ENCODE data around the gene COMTD1. TPM values are rescaled to one million over a fixed set of nuclear protein-coding genes. Genes with fewer than 3 reads are reported as not detected.
A peak's percentile ranks its signal among the peaks of the same experiment; 100 is the strongest.
"Not testable (repeated sequence)": the region's sequence is repeated elsewhere in the genome, so short reads cannot be mapped to it uniquely, and the experiment has no call there.

The COMTD1 gene
- total RNA-seq, 2 donors from 2014 or later, result 81.7 to 82.4 TPM

GRCh38 chr10:75205908-75206307 is 29.8 kb downstream of the COMTD1 start:
- intact Hi-C loops (cut with DNase I, micrococcal nuclease), result no loop called here
- ATAC-seq (no peak), DNase-seq (peak in 1 of 2 donors; percentile 1)

GRCh38 chr10:75203724-75204123 is 32.0 kb downstream of the COMTD1 start:
- peak in 1 of 2 donors; percentile 25 for DNase-seq
- intact Hi-C loops (cut with DNase I, micrococcal nuclease), result no loop called here
- no peak for ATAC-seq

DNA sequence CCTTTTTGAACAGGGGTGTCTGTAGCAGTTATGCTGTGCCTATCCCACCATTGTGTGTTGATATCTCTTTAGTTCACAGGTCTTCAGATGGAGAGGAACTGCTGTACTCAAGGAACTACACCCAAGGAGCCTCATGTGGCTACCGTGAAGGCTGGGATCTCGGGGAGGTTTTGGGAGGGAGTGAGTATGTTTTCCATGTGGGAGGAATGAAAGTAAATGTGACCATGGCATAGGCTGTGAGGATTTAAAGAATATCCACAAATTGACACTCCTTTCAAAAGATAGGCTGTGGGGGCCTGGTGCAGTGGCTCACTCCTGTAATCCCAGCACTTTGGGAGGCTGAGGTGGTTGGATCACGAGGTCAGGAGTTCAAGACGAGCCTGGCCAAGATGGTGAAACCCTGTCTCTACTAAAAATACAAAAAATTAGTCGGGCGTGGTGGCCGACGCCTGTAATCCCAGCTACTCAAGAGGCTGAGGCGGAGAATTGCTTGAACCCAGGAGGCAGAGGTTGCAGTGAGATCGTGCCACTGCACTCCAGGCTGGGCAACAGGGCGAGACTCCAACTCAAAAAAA is 32.6 kb downstream of the COMTD1 start:
- intact Hi-C loops (cut with DNase I, micrococcal nuclease), result not testable (repeated sequence)
- DNase-seq, result peak in 1 of 2 donors; percentile 13
- ATAC-seq, result peak; percentile 4

DNA sequence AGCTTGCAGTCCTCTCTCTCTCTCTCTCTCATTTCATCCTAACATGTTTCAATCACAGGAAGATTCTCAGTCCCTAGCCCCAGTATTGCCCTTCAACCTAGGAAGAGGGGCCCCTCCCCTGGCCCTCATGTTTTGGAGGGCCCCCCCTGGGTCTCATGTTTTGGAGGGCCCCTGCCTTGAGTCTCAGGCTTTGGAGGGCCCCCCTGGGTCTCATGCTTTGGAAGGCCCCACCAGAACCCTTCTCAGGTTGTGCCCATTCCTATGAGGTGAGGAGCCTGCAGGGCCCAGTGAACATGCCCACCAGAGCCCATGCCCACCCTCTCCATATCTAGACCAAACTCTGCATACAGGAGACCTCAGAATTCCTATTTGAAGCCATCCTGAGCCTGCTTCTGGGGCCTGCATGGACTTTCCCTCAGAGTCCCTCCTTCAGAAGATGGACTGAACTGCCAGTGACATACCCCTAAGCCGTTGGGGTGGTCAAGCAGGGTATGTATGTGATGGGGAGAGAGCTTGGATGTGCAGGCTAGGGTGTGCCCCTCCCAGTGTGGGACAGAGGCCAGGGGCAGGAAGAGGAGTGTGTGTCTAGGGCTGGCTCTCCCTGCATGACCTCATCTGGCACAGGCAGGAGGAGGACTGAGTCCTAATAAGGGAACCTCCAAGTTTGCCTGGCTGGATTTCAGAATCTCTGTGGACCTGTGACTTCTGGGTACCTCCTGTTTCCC is 33.3 kb downstream of the COMTD1 start:
- intact Hi-C loops (cut with DNase I, micrococcal nuclease), result no loop called here

GRCh38 chr10:75201793-75202307 is 33.9 kb downstream of the COMTD1 start:
- intact Hi-C loops (cut with DNase I, micrococcal nuclease), result no loop called here
- DNase-seq, result peak; percentile 39 to 69
- ATAC-seq, result peak; percentile 88

More for the DNA sequence above, 33.3 kb downstream of the COMTD1 start:
- peak; percentile 52 to 77 for DNase-seq
- peak; percentile 82 for ATAC-seq

- intact Hi-C loops (cut with DNase I, micrococcal nuclease); ATAC-seq: not testable (repeated sequence)
- peak in 1 of 2 donors; percentile 1 for DNase-seq
Measured at GRCh38 chr10:75199949-75200348, 35.8 kb downstream of the COMTD1 start.

GRCh38 chr10:75197906-75198305 is 37.9 kb downstream of the COMTD1 start:
- no peak for DNase-seq
- ATAC-seq, result no peak
- intact Hi-C loops (cut with DNase I, micrococcal nuclease), result no loop called here

DNA sequence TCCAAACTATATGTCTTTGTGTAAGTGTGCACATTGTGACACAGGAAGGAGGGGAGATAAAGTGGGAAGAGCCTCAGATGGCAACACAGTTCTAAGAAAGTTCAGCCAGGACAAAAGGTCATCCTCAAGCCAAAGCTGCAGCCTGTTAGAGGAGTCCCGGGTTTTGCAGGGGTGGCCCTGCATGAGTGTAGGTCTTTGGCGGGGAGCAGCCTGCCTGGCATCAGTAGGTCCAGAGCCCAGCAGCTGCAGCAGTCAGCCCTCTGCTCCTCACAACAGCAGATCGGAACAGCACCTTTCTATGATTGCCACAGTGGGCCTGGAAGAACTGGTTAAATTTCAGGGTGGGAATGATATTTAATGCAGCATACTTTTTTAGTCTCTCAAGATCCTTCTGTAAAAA is 38.7 kb downstream of the COMTD1 start:
- no peak for ATAC-seq
- DNase-seq, result no peak
- intact Hi-C loops (cut with DNase I, micrococcal nuclease), result no loop called here

DNA sequence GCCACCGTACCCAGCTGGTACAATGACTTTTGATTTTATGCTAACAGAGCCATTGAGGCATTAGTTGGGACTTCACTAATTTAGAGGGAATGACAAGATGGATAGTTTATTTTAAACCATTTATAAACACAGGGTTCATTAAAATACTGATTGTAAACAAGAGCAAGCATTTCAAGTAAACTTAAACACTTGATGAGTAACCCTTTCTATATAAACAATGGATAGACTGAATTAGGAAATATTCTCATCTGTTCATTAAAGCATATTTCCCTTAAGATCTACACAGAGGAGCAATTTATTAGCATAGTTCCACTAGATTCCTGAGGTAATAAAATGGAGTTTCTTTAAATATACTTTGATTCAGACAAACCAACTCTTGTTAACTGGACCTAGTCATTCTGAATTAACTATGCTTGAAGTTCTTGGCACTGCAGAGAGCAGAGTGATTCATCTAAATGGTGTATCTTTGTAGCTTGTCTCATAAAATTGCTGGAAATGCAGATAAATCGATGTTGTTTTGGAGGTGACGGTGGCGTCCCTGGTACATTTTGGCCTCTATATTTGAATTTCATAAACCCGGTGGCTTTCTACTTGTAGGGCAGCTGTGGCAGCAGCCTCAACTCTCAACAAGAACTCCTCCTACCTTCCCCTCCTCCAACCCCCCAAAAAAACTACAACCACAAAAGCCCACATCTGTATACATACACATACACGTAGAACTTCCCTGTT is 40.6 kb downstream of the COMTD1 start:
- intact Hi-C loops (cut with DNase I, micrococcal nuclease), result no loop called here
- DNase-seq, result no peak
- no peak for ATAC-seq

DNA sequence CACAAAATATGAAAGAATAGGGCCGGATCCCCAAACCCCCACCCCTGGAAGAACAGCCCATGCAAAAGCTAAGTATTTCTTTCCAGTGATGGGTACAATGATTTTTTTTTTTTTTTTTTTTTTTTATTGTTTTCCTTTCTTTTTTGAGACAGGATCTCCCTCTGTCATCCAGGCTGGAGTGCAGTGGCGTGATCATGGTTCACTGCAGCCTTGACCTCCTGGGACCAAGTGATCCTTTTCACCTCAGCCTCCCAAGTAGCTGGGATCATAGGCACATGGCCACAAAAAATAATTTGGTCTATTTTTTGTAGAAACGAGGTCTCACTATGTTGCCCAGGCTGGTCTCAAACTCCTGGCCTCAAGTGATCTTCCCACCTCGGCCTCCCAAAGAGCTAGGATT is 41.1 kb downstream of the COMTD1 start:
- DNase-seq; intact Hi-C loops (cut with DNase I, micrococcal nuclease); ATAC-seq: not testable (repeated sequence)

DNA sequence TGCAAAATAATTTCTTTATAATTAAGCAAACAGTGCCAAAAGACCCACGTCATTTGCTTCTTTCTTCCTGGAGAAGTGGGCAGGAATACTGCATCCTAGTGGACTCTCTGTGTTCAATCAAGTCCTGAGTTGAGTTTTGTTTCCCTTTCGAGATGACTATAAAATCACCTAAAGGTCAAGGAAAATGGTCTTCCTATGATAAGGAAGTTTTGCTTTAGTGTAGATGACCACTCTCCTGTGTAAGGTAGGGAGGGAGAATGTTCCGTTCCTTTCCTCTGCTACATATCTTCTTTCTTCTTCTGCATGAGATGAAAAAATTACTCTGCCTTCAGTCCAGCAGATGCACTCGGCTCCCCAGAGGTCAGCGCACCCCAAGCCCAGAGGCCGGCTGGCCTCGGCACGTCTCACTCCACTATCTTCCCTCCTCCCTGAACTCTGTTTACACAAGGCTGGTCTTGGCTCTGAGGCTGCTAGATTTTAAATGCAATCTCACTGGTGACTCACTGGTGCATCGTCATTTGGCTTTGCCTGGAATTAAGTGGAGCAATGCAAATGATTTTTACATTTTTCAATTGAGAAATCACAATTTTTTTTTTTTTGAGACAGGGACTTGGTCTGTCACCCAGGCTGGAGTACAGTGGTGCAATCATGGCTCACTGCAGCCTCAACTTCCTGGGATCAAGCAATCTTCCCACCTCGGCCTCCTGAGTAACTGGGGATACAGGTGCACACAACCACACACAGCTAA is 43.8 kb downstream of the COMTD1 start:
- DNase-seq (peak; percentile 39 to 61), ATAC-seq (peak; percentile 79)
- intact Hi-C loops (cut with DNase I, micrococcal nuclease), result no loop called here

DNA sequence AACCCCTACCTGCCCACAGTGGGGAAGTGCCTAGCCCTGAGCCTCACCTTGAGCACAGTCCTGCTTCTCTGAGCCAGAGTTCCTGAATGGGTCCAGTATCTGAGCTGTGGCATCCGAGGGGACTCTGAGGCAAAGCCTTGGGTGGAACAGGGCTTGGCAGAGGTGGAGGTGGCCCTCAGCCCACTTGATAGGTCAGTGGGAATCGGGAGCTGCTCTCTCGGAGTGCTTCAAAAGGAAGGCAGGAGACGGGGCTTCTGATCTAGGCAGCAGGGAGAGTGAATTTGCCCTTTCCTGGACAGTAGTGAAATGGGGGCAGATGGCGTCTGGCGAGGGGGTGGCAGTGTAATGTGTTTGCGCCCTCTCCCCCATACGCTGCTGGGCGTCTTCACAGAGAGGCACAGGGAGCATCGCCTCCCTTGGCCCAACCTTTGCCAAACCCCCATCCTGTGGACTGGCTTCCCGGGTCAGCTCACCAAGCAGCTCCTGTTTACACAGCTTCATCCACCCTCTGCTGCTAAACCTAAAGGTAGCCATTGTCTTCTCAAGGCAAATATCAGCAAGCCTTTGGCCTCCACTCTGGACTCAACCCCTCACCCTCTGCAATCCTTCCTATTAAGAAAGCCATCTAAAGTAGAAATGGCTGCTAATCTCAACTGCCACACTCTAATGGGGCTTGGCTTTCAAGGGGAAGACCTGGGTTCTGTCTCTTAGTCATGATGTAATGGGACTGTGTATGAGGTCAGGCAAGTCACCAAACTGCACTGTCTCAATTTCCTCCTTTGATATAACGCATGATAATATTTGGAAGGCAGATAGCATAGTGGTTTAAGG is 46.3 kb downstream of the COMTD1 start:
- DNase-seq, result no peak
- intact Hi-C loops (cut with DNase I, micrococcal nuclease), result loop anchor here in 1 of 2 donors (10.0 kb wide), 1 partner anchor 45 kb away; the partner anchor contains the start of gene COMTD1
- no peak for ATAC-seq

DNA sequence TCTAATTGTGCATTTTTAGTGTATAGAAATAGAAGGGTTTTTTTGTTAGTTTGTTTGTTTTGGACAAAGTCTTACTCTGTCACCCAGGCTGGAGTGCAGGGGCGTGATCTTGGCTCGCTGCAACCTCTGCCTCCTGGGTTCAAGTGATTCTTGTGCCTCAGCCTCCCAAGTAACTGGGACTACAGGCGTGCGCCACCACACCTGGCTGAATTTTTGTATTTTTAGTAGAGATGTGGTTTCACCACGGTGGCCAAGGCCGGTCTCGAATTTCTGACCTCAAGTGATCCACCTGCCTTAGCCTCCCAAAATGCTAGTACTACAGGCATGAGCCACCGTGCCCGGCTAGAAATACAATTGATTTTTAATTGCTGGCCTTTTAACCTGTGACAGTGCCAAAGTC is 47.2 kb downstream of the COMTD1 start:
- intact Hi-C loops (cut with DNase I, micrococcal nuclease), result loop anchor here in 1 of 2 donors (10.0 kb wide), 1 partner anchor 46 kb away; the partner anchor contains the start of gene COMTD1
- DNase-seq, result not testable (repeated sequence)

GRCh38 chr10:75187961-75188426 is 47.8 kb downstream of the COMTD1 start:
- intact Hi-C loops (cut with DNase I, micrococcal nuclease), result loop anchor here in 1 of 2 donors (10.0 kb wide), 1 partner anchor 47 kb away; the partner anchor contains the start of gene COMTD1
- DNase-seq (peak; percentile 53 to 66), ATAC-seq (peak; percentile 71)

More for the DNA sequence above, 47.2 kb downstream of the COMTD1 start:
- ATAC-seq, result not testable (repeated sequence)

DNA sequence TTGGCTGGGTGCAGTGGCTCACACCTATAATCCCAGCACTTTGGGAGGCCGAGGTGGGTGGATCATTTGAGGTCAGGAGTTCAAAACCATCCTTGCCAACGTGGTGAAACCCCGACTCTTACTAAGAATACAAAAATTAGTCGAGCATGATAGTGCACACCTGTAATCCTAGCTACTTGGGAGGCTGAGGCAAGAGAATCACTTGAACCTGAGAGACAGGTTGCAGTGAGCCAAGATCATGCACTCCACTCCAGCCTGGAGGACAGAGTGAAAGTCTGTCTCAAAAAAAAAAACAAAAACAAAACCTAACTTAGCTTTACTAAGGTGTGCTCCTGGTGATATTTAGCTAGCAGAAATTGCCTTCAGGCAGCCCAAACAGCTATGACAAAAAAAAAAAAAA is 49.4 kb downstream of the COMTD1 start:
- intact Hi-C loops (cut with DNase I, micrococcal nuclease), result loop anchor here in 1 of 2 donors (10.0 kb wide), 1 partner anchor 48 kb away; the partner anchor contains the start of gene COMTD1
- DNase-seq (no peak), ATAC-seq (peak; percentile 9)

All from left colon (tissue), 2 donors.